Embryonic facial prominence (tissue), 1 donor: Measurements from ENCODE around the gene NSMF.
"Not testable (repeated sequence)": the region's sequence is repeated elsewhere in the genome, so short reads cannot be mapped to it uniquely, and the experiment has no call there.

Experiments
- DNase-seq: peaks from one replicate; pipeline ENCODE4 v3.0.0-alpha.2; 2016; ENCODE audit errors: extremely low spot score

NSMF gene

DNA sequence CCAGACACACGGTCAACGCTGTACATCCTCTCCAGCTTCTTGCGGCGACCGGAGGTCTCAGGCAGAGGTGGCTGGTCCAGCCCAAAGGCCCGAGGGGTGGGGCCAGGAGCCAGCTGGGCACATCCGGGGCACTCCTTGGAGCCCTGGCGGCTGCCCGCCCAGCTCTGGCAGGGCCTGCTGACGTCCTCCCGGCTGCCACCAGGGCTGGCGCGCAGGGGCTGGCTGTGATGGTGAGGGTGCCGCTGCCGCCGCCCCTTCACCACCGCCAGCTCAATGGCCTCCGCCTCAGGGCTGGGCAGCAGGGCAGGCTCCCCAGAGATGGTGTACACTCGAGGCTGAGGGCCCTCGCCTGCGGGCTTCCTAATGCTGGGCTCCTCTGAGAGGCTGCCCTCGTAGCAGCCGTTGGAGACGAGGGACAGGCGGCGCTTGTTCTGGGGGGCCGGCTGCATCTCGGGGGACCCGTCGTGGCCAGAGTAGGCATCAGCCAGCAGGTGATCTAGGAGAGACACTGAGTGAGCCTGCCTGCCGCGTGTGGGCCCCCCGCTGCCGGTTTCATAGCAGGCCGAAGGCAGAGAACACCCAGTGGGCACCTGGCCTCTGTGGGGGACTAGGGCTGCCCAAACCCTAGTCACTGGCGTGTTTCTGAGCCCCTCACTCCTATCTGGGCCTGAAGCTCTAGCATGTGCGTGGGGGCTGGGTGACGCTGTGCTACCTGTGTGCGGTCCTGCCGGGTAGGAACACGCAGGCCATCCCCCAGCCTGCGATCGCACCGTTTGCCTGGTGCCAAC lies 1.5 kb downstream of the NSMF start:
- DNase-seq: no peak

DNA sequence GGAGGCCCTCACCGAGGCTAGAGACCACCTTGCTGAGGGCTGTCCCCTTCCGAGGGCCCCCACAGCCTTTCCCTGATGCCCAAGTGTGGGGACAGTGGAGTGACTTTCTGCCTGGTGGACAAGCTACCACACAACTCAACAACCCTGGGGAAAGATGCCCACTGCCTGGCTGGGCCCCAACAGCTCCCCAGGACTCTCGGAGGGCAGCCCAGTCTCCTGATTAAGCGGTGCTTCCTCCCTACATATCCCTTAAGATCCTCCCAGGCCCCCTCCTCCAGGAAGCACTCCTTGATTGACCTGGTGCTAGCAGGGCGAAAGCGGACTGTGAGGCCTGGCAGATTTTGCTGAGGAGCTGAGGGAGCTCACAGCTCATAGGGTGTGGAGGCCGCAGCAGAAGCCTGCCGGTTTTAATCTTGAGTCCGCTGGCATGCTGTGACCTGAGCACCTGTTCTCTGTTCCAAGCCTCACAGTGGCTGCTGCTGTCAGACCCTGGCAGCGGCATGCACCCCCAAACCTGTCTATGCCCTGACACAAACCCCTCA lies 2.2 kb downstream of the NSMF start:
- no peak for DNase-seq

GRCh38 chr9:137456061-137456863 lies 2.9 kb downstream of the NSMF start:
- no peak for DNase-seq

- DNase-seq: no peak
Observed at GRCh38 chr9:137455359-137455991, 3.7 kb downstream of the NSMF start.

- no peak for DNase-seq
Observed at GRCh38 chr9:137454597-137455358, 4.4 kb downstream of the NSMF start.

DNA sequence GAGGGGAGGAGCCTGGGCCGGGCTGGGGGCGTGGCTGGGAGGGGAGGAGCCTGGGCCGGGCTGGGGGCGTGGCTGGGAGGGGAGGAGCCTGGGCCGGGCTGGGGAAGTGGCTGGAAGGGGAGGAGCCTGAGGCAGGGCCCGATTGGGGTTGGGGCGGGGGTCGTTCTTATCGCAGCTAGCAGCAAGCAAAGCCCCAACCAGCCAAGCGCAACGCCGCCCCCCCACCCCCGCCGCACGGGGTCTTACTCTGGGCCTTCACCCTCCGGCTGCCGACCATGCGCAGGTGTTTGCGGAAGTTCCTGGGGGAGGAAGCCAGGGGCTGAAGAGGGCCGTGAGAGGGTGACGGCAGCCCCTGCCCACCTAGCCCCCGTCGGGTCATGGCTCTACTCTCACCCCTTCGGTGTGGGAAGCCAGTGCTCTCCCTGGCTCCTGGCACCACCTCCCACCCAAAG lies 5.0 kb downstream of the NSMF start:
- DNase-seq: no peak

DNA sequence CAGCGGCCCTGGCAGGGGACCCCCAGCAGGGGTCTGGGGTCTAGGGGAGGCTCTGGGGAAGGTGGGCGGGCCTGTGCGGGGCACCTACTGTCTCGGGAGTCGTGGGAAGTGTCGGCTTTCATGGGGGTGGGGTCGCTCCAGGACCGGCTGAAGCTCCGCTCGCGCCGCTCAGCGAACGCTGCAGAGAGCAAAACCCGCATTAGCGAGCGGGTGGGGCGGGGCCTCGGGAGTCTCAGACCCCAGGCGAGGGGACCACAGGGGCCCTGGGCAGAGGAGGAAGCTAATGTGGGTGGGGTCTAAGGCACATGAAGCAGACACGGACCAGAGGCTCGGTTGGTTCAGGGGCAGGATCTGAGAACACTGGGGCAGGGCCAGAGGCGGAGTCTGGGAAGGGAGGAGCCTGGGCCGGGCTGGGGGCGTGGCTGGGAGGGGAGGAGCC lies 5.5 kb downstream of the NSMF start:
- peak; percentile 76 for DNase-seq

GRCh38 chr9:137452761-137453642 lies 6.1 kb downstream of the NSMF start:
- no peak for DNase-seq

- DNase-seq: no peak
Observed at GRCh38 chr9:137452006-137452760, 7.0 kb downstream of the NSMF start.

DNA sequence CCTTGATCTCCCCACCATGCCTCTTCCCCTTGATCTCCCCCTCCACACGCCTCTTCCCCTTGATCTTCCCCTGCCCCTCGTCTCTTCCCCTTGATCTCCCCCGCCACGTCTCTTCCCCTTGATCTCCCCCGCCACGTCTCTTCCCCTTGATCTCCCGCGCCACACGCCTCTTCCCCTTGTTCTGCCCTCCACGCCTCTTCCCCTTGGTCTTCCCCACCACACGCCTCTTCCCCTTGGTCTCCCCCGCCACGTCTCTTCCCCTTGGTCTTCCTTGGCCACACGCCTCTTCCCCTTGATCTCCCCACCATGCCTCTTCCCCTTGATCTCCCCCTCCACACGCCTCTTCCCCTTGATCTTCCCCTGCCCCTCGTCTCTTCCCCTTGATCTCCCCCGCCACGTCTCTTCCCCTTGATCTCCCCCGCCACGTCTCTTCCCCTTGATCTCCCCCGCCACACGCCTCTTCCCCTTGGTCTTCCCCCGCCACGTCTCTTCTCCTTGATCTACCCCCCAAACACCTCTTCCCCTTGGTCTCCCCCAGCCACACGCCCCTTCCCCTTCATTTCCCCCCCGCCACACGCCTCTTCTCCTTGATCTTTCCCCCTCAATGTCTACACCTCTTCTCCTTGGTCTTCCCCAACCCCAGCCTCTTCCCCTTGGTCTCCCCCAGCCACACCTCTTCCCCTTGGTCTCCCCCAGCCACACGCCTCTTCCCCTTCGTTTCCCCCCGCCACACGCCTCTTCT lies 7.7 kb downstream of the NSMF start:
- DNase-seq: not testable (repeated sequence)

DNA sequence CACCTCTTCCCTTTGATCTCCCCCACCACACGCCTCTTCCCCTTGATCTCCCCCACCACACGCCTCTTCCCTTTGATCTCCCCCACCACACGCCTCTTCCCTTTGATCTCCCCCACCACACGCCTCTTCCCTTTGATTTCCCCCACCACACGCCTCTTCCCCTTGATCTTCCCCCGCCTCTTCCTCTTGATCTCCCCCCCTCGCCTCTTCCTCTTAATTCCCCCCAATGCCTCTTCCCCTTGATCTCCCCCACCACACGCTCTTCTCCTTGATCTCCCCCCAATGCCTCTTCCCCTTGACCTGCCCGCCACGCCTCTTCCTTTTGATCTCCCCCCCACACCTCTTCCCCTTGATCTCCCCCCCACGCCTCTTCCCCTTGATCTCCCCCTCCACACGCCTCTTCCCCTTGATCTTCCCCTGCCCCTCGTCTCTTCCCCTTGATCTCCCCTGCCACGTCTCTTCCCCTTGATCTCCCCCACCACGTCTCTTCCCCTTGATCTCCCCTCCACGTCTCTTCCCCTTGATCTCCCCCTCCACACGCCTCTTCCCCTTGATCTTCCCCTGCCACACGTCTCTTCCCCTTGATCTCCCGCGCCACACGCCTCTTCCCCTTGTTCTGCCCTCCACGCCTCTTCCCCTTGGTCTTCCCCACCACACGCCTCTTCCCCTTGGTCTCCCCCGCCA lies 8.5 kb downstream of the NSMF start:
- not testable (repeated sequence) for DNase-seq

DNA sequence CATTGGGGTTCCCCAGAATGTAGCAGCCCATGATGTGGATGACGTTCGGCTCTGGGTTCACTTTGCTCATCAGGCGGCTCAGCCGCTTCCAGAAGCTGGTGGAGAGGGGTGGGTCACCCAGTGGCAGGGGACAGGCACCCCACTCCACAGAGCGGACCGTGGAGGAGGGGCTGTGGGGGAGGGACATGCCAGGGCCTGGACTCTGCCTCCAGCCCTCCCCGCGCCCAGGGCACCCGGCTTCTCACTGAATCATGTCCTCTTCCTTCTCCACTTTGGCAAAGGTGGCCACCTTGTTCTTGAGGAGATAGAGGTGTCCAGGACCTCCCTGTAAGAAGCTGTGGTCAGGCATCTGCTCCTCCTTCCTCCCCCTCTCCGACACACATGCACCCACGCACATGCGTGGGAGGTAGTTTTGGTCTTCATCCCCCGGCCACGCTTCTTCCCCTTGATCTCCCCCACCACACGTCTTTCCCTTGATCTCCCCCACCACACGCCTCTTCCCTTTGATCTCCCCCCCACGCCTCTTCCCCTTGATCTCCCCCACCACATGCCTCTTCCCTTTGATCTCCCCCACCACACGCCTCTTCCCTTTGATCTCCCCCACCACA lies 9.1 kb downstream of the NSMF start:
- DNase-seq: no peak

DNA sequence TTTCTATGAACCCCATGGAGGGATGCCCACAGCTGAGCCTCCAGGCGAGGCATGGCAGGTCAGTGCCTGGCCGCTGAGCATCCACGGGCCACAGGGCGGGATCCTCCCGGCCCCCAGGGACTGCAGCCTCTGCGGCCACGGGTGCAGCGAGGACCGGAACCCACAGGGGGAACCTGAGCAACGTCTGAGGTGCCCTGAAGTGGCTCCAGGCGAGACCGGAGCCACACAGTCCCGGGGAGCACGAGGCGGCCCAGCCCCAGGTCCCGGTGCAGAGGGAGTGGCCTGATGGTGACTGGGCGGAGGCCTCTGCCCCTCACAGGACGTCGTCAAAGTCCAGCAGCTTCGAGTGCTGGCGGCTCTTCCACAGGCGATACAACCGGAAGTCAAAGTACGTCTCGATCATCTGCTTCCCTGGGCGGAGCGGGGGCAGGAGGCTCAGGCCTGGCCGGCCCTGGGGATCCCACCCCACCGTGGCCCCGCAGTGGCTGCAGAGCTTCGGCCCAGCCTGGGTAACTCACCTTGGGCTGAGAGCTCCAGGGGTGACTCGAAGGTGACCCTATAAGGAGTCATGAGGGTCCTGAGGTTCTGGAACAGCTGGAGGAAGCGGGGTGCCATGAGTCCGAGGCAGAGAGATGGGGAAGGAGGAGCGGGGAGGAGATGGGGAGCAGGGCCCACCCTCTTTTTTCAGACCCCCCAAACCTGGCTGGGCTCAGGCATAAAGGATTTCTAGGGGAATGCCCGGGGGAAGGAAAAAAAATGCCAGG lies 9.9 kb downstream of the NSMF start:
- no peak for DNase-seq

DNA sequence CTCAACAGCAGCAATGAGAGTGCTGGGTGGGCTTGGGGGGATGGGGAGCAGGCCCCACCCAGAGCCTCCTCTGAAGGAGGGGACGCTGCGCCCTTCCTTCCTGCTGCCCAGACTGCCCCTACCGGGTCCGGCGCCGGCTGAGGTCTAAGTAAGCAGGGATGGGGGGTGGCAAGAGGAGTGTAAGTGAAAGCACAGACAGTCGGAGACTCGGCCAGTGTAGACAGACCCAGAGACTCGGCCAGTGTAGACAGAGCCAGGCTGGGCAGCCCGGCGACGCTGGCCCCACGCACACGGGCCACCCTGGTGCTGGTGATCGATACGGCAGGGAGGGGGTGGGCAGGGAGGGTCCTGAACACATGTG lies 10.6 kb downstream of the NSMF start:
- DNase-seq: no peak

GRCh38 chr9:137447722-137448601 lies 11.2 kb downstream of the NSMF start:
- DNase-seq: no peak

DNA sequence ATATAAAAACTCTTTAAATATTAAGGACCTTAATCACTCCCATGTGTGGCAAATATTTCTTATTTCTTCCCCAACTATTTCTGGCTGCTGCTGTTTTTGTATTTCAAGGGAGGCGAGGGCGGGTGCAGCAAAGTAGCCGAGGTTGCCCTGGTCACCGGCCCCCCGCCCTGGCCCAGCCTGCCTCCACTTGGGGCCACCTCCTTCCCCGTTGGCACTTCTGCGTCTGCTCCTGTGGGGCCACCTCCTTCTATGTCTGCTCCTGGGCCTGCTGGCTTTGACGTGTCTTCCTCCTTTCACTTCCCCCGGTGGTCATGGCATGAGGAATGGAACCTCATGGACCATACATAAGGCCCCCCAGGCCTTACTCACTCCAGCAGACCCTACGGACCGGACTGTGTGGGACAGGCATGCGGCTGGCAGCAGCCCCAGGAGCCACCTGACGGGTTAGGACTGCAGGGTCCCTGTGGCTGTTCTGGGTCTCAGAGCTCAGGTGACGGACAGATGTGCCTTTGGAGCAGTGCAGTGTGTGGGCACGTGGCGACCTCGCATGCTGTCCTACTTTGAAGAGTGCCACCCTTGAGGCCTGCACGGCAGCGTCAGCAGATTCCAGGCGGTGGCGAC lies 12.2 kb downstream of the NSMF start:
- no peak for DNase-seq
